ENCODE data around the gene C15orf61. TPM values are rescaled to one million over a fixed set of nuclear protein-coding genes. Genes with fewer than 3 reads are reported as not detected.

C15orf61 gene
- total and polyA plus RNA-seq, 2 donors (not counting 1 experiment from before 2014, with no cell fraction given) = 6.1 to 6.3 TPM

DNA sequence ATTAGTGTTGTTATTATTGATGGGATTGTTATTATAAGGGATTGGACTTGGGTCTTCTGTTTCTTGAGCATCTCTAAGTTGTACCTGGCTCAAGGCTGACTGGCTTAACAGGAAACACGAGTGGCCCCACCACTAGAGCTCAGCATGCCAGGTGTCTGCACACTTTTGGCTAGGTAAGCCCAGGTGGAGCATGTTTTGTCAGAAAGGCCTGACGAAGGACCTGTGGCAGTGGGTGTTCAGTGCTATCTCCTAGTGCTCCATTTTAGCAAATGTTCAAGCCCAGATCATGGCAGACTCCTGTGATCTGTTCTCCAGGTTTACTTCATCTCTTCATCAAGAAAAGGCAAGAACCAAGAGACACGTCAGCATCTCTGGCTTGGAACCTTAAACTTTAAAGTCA lies 24.9 kb downstream of the C15orf61 start:
- WGBS (ENCODE audit: insufficient coverage) = 98% methylated on average over 3 of the region's 3 CpGs
- Histone ChIP-seq H3K4me1 (ENCODE audit: control insufficient read depth in 2 of 2, insufficient read depth in 2 of 2, low read length in 2 of 2) (peaks cover 15 to 23% of the 10 kb centered on the region in 2 donors), H3K4me3 (ENCODE audit: control extremely low read depth in 1 of 5, extremely low read depth in 1 of 5, insufficient read depth in 1 of 5, low read depth in 2 of 5, low read length in 4 of 5) (no peak overlapping the region), H3K9me3 (ENCODE audit: control extremely low read depth in 1 of 3, control insufficient read depth in 2 of 3, insufficient read depth in 1 of 3, low read length in 2 of 3) (no peaks in the 10 kb centered on the region), H4K20me1 (ENCODE audit: control insufficient read depth, insufficient read depth, low read length, poor library complexity, severe bottlenecking) (no peaks in the 10 kb centered on the region), H2AFZ (ENCODE audit: insufficient read depth, low read depth, low read length, poor library complexity, severe bottlenecking) (no peak overlapping the region), H3K27me3 (replicated peaks in 1 of 4; ENCODE audit: control extremely low read depth in 1 of 4, control insufficient read depth in 3 of 4, insufficient read depth in 4 of 4, low read length in 3 of 4) (no peaks in the 10 kb centered on the region), H3K9ac (ENCODE audit: low read length) (no peak overlapping the region), H3K36me3 (replicated peaks in 1 of 2; ENCODE audit: control extremely low read depth in 1 of 2, control insufficient read depth in 1 of 2, extremely low read depth in 1 of 2, insufficient read depth in 2 of 2, low read length in 1 of 2) (peaks cover 0 to 7% of the 10 kb centered on the region in 2 experiments), H3K79me2 (ENCODE audit: control insufficient read depth, insufficient read depth, low read length) (peaks cover 3% of the 10 kb centered on the region), H3K27ac (ENCODE audit: low read length in 2 of 2) (no peak overlapping the region), H3K4me2 (replicated peaks; ENCODE audit: low read depth, low read length, poor library complexity, severe bottlenecking) (no peak overlapping the region)
- Mint-ChIP-seq H3K27ac (no peak overlapping the region), H3K4me3 (no peak overlapping the region), H3K4me1 (peaks cover 44% of the 10 kb centered on the region), H3K9me3 (ENCODE audit: insufficient read depth) (no peaks in the 10 kb centered on the region), H3K27me3 (no peaks in the 10 kb centered on the region)
- intact Hi-C loops (cut with micrococcal nuclease) = no loop called here
- ATAC-seq (ENCODE audit: low read depth) = no peak
- ChIA-PET CTCF (interaction anchor here (0.8 kb wide), 1 partner anchor 69 kb away, joined by 3 read pairs; no protein-coding TSS in a partner anchor), POLR2A (no interaction called here)
- TF ChIP-seq, protein P1, sequence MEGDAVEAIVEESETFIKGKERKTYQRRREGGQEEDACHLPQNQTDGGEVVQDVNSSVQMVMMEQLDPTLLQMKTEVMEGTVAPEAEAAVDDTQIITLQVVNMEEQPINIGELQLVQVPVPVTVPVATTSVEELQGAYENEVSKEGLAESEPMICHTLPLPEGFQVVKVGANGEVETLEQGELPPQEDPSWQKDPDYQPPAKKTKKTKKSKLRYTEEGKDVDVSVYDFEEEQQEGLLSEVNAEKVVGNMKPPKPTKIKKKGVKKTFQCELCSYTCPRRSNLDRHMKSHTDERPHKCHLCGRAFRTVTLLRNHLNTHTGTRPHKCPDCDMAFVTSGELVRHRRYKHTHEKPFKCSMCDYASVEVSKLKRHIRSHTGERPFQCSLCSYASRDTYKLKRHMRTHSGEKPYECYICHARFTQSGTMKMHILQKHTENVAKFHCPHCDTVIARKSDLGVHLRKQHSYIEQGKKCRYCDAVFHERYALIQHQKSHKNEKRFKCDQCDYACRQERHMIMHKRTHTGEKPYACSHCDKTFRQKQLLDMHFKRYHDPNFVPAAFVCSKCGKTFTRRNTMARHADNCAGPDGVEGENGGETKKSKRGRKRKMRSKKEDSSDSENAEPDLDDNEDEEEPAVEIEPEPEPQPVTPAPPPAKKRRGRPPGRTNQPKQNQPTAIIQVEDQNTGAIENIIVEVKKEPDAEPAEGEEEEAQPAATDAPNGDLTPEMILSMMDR (IDR thresholded peaks at IDR 0.05) = no peak
- TF ChIP-seq EZH2 (IDR thresholded peaks at IDR 0.05; ENCODE audit: borderline replicate concordance, insufficient read depth, low read depth, low read length, poor library complexity, severe bottlenecking) = no peak
- DNase-seq = no peak

DNA sequence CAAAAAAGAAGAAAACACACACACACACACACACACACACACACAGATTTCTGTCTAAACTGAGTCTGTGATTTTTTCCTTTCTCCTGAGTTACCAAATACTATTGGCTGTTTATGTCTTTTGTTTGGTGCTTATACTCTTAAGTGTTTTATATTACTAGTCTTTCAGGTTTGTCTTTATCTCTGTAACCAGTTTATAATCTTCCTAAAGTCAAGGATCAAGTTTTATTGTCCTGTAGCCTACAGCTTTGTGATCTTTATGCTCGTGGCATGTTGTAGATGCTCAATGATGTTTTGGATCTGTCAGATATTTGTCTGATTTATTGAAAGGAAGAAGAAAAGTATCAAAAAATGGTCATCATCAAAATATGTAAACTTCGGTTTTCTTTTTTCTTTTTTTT lies 26.1 kb downstream of the C15orf61 start:
- H3K4me3 Mint-ChIP-seq = no peak overlapping the region
- no peak overlapping the region for H3K4me3 ChIP-seq (ENCODE audit: control extremely low read depth in 1 of 5, extremely low read depth in 1 of 5, insufficient read depth in 1 of 5, low read depth in 2 of 5, low read length in 4 of 5)
- no peak overlapping the region for H3K9ac ChIP-seq (ENCODE audit: low read length)
- CTCF ChIA-PET = interaction anchor here (0.7 kb wide), 1 partner anchor 23 kb away, joined by 4 read pairs; no protein-coding TSS in a partner anchor
- TF ChIP-seq, protein P1 (IDR thresholded peaks at IDR 0.05) = no peak
- H3K27ac ChIP-seq (ENCODE audit: low read length in 2 of 2) = no peak overlapping the region
- H3K36me3 ChIP-seq (replicated peaks in 1 of 2; ENCODE audit: control extremely low read depth in 1 of 2, control insufficient read depth in 1 of 2, extremely low read depth in 1 of 2, insufficient read depth in 2 of 2, low read length in 1 of 2) = peaks cover 0 to 15% of the 10 kb centered on the region in 2 experiments
- POLR2A ChIA-PET = no interaction called here
- no peak for DNase-seq
- H3K27me3 Mint-ChIP-seq = no peaks in the 10 kb centered on the region
- H4K20me1 ChIP-seq (ENCODE audit: control insufficient read depth, insufficient read depth, low read length, poor library complexity, severe bottlenecking) = no peaks in the 10 kb centered on the region
- no CpG with 5 or more reads among the region's 2 CpGs for WGBS (ENCODE audit: insufficient coverage)
- ATAC-seq (ENCODE audit: low read depth) = no peak
- H3K9me3 Mint-ChIP-seq (ENCODE audit: insufficient read depth) = no peaks in the 10 kb centered on the region
- H3K4me2 ChIP-seq (replicated peaks; ENCODE audit: low read depth, low read length, poor library complexity, severe bottlenecking) = no peak overlapping the region
- peaks cover 37% of the 10 kb centered on the region for H3K4me1 Mint-ChIP-seq
- no peaks in the 10 kb centered on the region for H3K9me3 ChIP-seq (ENCODE audit: control extremely low read depth in 1 of 3, control insufficient read depth in 2 of 3, insufficient read depth in 1 of 3, low read length in 2 of 3)
- peaks cover 3% of the 10 kb centered on the region for H3K79me2 ChIP-seq (ENCODE audit: control insufficient read depth, insufficient read depth, low read length)
- H3K27ac Mint-ChIP-seq = no peak overlapping the region
- no peak overlapping the region for H2AFZ ChIP-seq (ENCODE audit: insufficient read depth, low read depth, low read length, poor library complexity, severe bottlenecking)
- peaks cover 10 to 18% of the 10 kb centered on the region in 2 donors for H3K4me1 ChIP-seq (ENCODE audit: control insufficient read depth in 2 of 2, insufficient read depth in 2 of 2, low read length in 2 of 2)
- no peaks in the 10 kb centered on the region for H3K27me3 ChIP-seq (replicated peaks in 1 of 4; ENCODE audit: control extremely low read depth in 1 of 4, control insufficient read depth in 3 of 4, insufficient read depth in 4 of 4, low read length in 3 of 4)
- intact Hi-C loops (cut with micrococcal nuclease) = no loop called here

All from B cell (primary cell).